Fibroblast of pulmonary artery (primary cell): ENCODE results near the gene STIMATE.

Experiments
- DNase-seq: peaks from one replicate; pipeline ENCODE4 v3.0.0-alpha.2; 2010; ENCODE audit warnings: low read depth
- H3K4me3 ChIP-seq: replicated peaks from 2 replicates; pipeline ENCODE4 v1.5.1; 2011; ENCODE audit warnings: low read depth, mild to moderate bottlenecking, control low read depth, low read length, moderate library complexity
- CTCF ChIP-seq: IDR thresholded peaks from 2 replicates; pipeline ENCODE4 v1.5.1; 2011; ENCODE audit warnings: mild to moderate bottlenecking, control low read depth, low read length, inconsistent platforms; ENCODE audit errors: missing control alignments

Gene STIMATE

GRCh38 chr3:52817221-52817620 is 80.1 kb downstream of the STIMATE start:
- no peak for DNase-seq
- no peak overlapping the region for H3K4me3 ChIP-seq
- no peak for TF ChIP-seq CTCF

GRCh38 chr3:52816654-52817053 is 80.7 kb downstream of the STIMATE start:
- TF ChIP-seq CTCF: no peak

GRCh38 chr3:52816199-52816598 is 81.1 kb downstream of the STIMATE start:
- TF ChIP-seq CTCF: no peak
- H3K4me3 ChIP-seq: no peak overlapping the region
- no peak for DNase-seq

More at GRCh38 chr3:52816654-52817053, 80.7 kb downstream of the STIMATE start:
- DNase-seq: no peak
- no peak overlapping the region for H3K4me3 ChIP-seq

GRCh38 chr3:52813810-52814209 is 83.5 kb downstream of the STIMATE start:
- TF ChIP-seq CTCF: no peak
- no peak overlapping the region for H3K4me3 ChIP-seq
- no peak for DNase-seq

GRCh38 chr3:52811452-52812011 is 85.8 kb downstream of the STIMATE start:
- TF ChIP-seq CTCF: no peak
- no peak for DNase-seq
- no peak overlapping the region for H3K4me3 ChIP-seq

- no peak for DNase-seq
- H3K4me3 ChIP-seq: no peak overlapping the region
Measured at GRCh38 chr3:52810923-52811322, 86.4 kb downstream of the STIMATE start.

More at GRCh38 chr3:52810923-52811322, 86.4 kb downstream of the STIMATE start:
- no peak for TF ChIP-seq CTCF
